ENCODE results near the gene RAI14.

RAI14 gene

DNA sequence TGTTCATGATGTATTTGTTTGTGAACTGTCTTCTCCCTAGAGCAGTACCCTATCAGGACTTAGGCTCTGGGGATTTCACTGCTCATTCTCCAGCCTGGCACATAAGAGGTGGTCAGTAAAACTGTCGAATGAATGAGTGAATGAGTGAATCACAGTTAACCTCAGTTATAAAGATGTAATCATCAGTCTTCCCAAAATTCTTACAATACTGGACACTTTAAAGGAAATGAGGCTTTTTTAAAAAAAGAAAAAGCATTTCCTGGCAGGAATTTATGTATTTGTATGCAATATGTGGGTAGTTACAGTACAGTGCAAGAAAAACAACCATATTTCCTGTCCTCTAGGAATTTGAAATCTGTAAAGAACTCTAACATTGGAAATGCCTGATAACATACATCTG is 59.6 kb downstream of the RAI14 start:
- Histone ChIP-seq H3K79me2 (ENCODE audit: low read length) (no peaks in the 10 kb centered on the region), H3K9ac (ENCODE audit: low read length) (no peak overlapping the region), H3K4me3 (ENCODE audit: low read length) (no peak overlapping the region), H3K9me3 (replicated peaks; ENCODE audit: insufficient read depth, low read length) (no peaks in the 10 kb centered on the region), H4K20me1 (ENCODE audit: insufficient read depth, low read length) (no peaks in the 10 kb centered on the region), H3K4me1 (ENCODE audit: low read length) (no peaks in the 10 kb centered on the region), H3F3A (ENCODE audit: insufficient read depth, low read length) (no peaks in the 10 kb centered on the region), H3K27ac (ENCODE audit: low read length) (no peak overlapping the region), H2AFZ (ENCODE audit: low read length) (no peak overlapping the region), H3K4me2 (ENCODE audit: low read depth, low read length) (no peak overlapping the region), H3K36me3 (replicated peaks; ENCODE audit: insufficient read depth, low read length) (no peaks in the 10 kb centered on the region), H3K27me3 (replicated peaks; ENCODE audit: insufficient read depth, low read length) (no peaks in the 10 kb centered on the region), H3K9me2 (replicated peaks; ENCODE audit: insufficient read depth, low read length) (no peaks in the 10 kb centered on the region)
- no peak for DNase-seq
- TF ChIP-seq EZH2phosphoT487 (IDR thresholded peaks at IDR 0.05; ENCODE audit: low read length), result no peak
- TF ChIP-seq, protein P1, sequence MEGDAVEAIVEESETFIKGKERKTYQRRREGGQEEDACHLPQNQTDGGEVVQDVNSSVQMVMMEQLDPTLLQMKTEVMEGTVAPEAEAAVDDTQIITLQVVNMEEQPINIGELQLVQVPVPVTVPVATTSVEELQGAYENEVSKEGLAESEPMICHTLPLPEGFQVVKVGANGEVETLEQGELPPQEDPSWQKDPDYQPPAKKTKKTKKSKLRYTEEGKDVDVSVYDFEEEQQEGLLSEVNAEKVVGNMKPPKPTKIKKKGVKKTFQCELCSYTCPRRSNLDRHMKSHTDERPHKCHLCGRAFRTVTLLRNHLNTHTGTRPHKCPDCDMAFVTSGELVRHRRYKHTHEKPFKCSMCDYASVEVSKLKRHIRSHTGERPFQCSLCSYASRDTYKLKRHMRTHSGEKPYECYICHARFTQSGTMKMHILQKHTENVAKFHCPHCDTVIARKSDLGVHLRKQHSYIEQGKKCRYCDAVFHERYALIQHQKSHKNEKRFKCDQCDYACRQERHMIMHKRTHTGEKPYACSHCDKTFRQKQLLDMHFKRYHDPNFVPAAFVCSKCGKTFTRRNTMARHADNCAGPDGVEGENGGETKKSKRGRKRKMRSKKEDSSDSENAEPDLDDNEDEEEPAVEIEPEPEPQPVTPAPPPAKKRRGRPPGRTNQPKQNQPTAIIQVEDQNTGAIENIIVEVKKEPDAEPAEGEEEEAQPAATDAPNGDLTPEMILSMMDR (IDR thresholded peaks at IDR 0.05; ENCODE audit: low read length), result no peak
- TF ChIP-seq EZH2 (optimal IDR thresholded peaks at IDR 0.05; ENCODE audit: low read depth, low read length), result no peak

DNA sequence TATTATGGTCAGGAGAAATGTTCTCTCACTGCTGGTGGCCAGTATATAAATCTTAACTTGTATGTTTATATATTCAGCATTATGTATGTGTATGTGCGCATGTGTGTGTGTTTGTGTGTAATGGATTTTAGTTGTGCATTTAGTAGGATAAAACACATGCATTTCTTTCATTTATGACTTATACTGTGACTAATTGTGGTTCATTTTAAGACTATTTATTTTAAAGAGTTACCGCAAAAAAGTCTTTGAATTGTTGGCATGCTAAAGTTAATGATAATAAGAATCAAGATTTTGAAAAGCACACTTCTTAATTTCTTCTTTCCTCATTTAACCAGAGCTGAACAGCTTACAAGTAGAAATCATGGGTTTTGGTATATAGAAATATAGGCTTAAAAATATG is 60.9 kb downstream of the RAI14 start:
- Histone ChIP-seq H3K9ac (ENCODE audit: low read length) (no peak overlapping the region), H2AFZ (ENCODE audit: low read length) (no peak overlapping the region), H3K36me3 (replicated peaks; ENCODE audit: insufficient read depth, low read length) (no peaks in the 10 kb centered on the region), H3K79me2 (ENCODE audit: low read length) (no peaks in the 10 kb centered on the region), H3K9me2 (replicated peaks; ENCODE audit: insufficient read depth, low read length) (no peaks in the 10 kb centered on the region), H3K4me2 (ENCODE audit: low read depth, low read length) (no peak overlapping the region), H3K4me1 (ENCODE audit: low read length) (no peaks in the 10 kb centered on the region), H3K27me3 (replicated peaks; ENCODE audit: insufficient read depth, low read length) (no peaks in the 10 kb centered on the region), H3F3A (ENCODE audit: insufficient read depth, low read length) (no peaks in the 10 kb centered on the region), H3K4me3 (ENCODE audit: low read length) (no peak overlapping the region), H3K9me3 (replicated peaks; ENCODE audit: insufficient read depth, low read length) (no peaks in the 10 kb centered on the region), H4K20me1 (ENCODE audit: insufficient read depth, low read length) (no peaks in the 10 kb centered on the region), H3K27ac (ENCODE audit: low read length) (no peak overlapping the region)
- no peak for DNase-seq
- TF ChIP-seq, protein P1 (IDR thresholded peaks at IDR 0.05; ENCODE audit: low read length), result no peak
- TF ChIP-seq EZH2 (optimal IDR thresholded peaks at IDR 0.05; ENCODE audit: low read depth, low read length), result no peak
- no peak for TF ChIP-seq EZH2phosphoT487 (IDR thresholded peaks at IDR 0.05; ENCODE audit: low read length)

DNA sequence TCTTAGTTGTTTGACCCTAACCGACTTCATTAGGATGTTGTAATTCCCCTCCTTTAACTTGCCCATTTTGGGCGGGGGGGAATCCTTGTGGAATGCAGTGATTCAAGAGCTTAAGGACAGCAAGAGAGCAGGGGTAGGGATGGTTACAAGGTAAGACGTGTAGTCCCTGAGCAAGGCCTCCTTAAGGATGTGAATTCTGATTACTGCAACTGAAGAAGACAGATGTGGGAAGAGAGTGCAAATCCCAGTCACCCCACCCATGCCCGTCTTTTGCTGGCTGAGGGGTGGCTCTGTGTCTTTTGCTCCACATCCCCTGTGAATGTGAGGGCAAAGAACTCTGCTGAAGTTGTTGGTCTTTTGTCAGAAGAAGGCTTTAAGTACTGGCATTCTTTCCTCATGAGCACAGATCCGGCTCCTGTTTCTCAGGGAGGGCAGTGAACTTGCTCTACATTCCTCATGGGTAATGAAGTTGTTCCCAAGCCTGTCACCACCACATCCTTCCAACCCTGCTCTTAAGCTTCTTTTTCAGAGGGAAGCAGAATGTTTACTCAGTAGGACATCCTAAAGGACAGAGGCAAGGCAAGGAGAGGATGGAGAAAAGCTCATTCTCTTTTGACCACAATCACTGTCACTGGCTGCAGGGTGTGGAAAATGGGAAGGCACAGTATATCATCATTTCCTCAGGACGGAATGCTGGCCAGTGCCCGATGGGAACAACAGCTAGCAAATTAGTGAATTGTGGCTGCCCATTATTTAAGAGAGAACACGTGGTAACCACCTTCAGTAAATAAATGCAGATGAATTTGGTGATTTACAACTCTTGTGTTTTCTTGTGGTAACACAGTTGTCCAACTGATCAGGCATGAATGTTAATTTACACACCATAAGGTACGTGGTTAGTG is 61.5 kb downstream of the RAI14 start:
- Histone ChIP-seq H3K27ac (ENCODE audit: low read length) (no peak overlapping the region), H3K4me2 (ENCODE audit: low read depth, low read length) (no peak overlapping the region), H3K9ac (ENCODE audit: low read length) (no peak overlapping the region), H3K27me3 (replicated peaks; ENCODE audit: insufficient read depth, low read length) (no peaks in the 10 kb centered on the region), H3K9me3 (replicated peaks; ENCODE audit: insufficient read depth, low read length) (no peaks in the 10 kb centered on the region), H3K79me2 (ENCODE audit: low read length) (no peaks in the 10 kb centered on the region), H2AFZ (ENCODE audit: low read length) (no peak overlapping the region), H3K36me3 (replicated peaks; ENCODE audit: insufficient read depth, low read length) (no peaks in the 10 kb centered on the region), H4K20me1 (ENCODE audit: insufficient read depth, low read length) (no peaks in the 10 kb centered on the region), H3K9me2 (replicated peaks; ENCODE audit: insufficient read depth, low read length) (no peaks in the 10 kb centered on the region), H3K4me3 (ENCODE audit: low read length) (no peak overlapping the region), H3F3A (ENCODE audit: insufficient read depth, low read length) (no peaks in the 10 kb centered on the region), H3K4me1 (ENCODE audit: low read length) (no peaks in the 10 kb centered on the region)
- no peak for TF ChIP-seq EZH2 (optimal IDR thresholded peaks at IDR 0.05; ENCODE audit: low read depth, low read length)
- TF ChIP-seq, protein P1 (IDR thresholded peaks at IDR 0.05; ENCODE audit: low read length), result no peak
- TF ChIP-seq EZH2phosphoT487 (IDR thresholded peaks at IDR 0.05; ENCODE audit: low read length), result no peak
- no peak for DNase-seq

Data from MM.1S (cell line).